Kidney epithelial cell (primary cell): Measurements from ENCODE around the gene STX1B. TPM values are rescaled to one million over a fixed set of nuclear protein-coding genes. Genes with fewer than 3 reads are reported as not detected.

Source experiments
- DNase-seq: peaks from one replicate; pipeline ENCODE4 v3.0.0-alpha.2; 2010; ENCODE audit warnings: low read depth
- H3K27me3 ChIP-seq: 2 replicates; pipeline ENCODE4 v1.6.0; 2011; ENCODE audit warnings: low read length; ENCODE audit not compliant: control insufficient read depth, insufficient read depth
- H3K36me3 ChIP-seq: 2 replicates; pipeline ENCODE4 v1.5.1; 2011; ENCODE audit warnings: low read length; ENCODE audit not compliant: control insufficient read depth, insufficient read depth
- H3K4me3 ChIP-seq: 2 replicates; pipeline ENCODE4 v1.5.1; 2011; ENCODE audit warnings: low read depth, mild to moderate bottlenecking, control low read depth, low read length
- total RNA-seq: library from RNA; depleted of rRNA; stranded (reverse); fragments of >200 nt; gene quantifications from 2 replicates; pipeline ENCODE4 v1.2.3, GENCODE V29; 2015
- TF ChIP-seq, protein P1 (sequence below): IDR thresholded peaks from 2 replicates; pipeline ENCODE4 v1.5.1; 2011; ENCODE audit warnings: mild to moderate bottlenecking, moderate library complexity, low read length, control low read depth, inconsistent platforms; ENCODE audit not compliant: insufficient read depth, poor library complexity, severe bottlenecking

Gene STX1B
- total RNA-seq, 1 donor from 2014 or later = 0.29 TPM

GRCh38 chr16:30974348-30974747 lies 36.1 kb downstream of the STX1B start:
- Histone ChIP-seq H3K4me3 (no peak overlapping the region), H3K27me3 (no peaks in the 10 kb centered on the region), H3K36me3 (peaks cover 6% of the 10 kb centered on the region)
- TF ChIP-seq, protein P1, sequence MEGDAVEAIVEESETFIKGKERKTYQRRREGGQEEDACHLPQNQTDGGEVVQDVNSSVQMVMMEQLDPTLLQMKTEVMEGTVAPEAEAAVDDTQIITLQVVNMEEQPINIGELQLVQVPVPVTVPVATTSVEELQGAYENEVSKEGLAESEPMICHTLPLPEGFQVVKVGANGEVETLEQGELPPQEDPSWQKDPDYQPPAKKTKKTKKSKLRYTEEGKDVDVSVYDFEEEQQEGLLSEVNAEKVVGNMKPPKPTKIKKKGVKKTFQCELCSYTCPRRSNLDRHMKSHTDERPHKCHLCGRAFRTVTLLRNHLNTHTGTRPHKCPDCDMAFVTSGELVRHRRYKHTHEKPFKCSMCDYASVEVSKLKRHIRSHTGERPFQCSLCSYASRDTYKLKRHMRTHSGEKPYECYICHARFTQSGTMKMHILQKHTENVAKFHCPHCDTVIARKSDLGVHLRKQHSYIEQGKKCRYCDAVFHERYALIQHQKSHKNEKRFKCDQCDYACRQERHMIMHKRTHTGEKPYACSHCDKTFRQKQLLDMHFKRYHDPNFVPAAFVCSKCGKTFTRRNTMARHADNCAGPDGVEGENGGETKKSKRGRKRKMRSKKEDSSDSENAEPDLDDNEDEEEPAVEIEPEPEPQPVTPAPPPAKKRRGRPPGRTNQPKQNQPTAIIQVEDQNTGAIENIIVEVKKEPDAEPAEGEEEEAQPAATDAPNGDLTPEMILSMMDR = no peak
- no peak for DNase-seq

DNA sequence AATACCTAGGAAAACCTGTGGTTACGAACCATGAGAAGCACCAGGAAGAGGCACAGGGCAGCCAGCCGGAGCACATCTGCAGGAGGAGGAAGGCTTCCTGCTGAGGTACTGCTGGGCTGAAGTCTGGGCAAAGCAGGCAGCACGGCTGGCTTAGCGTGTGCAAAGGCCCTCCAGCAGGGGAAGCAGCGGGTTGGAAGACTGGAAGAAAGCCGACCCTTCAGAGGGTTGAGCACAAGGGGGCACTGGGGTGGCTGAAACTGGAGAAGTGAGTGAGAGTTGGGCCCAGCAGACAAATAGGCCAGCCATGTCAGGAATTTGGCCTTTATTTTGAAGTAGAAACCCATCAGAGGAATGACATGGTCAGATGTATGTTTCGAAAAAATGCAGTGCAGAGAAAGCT lies 37.6 kb downstream of the STX1B start:
- DNase-seq = no peak
- H3K36me3 ChIP-seq = peaks cover 7% of the 10 kb centered on the region
- TF ChIP-seq, protein P1 = no peak
- H3K4me3 ChIP-seq = no peak overlapping the region
- no peaks in the 10 kb centered on the region for H3K27me3 ChIP-seq

GRCh38 chr16:30971298-30971697 lies 39.1 kb downstream of the STX1B start:
- no peak for DNase-seq
- Histone ChIP-seq H3K27me3 (no peaks in the 10 kb centered on the region), H3K4me3 (no peak overlapping the region), H3K36me3 (peaks cover 7% of the 10 kb centered on the region)
- TF ChIP-seq, protein P1 = no peak

- no peak for DNase-seq
- Histone ChIP-seq H3K27me3 (no peaks in the 10 kb centered on the region), H3K36me3 (peaks cover 9% of the 10 kb centered on the region), H3K4me3 (no peak overlapping the region)
- TF ChIP-seq, protein P1 = no peak
Measured at GRCh38 chr16:30969246-30969842, 41.1 kb downstream of the STX1B start.

- DNase-seq = no peak
- TF ChIP-seq, protein P1 = no peak
- no peak overlapping the region for H3K4me3 ChIP-seq
- H3K36me3 ChIP-seq = peaks cover 10% of the 10 kb centered on the region
- no peaks in the 10 kb centered on the region for H3K27me3 ChIP-seq
Measured at GRCh38 chr16:30967795-30968194, 42.6 kb downstream of the STX1B start.

DNA sequence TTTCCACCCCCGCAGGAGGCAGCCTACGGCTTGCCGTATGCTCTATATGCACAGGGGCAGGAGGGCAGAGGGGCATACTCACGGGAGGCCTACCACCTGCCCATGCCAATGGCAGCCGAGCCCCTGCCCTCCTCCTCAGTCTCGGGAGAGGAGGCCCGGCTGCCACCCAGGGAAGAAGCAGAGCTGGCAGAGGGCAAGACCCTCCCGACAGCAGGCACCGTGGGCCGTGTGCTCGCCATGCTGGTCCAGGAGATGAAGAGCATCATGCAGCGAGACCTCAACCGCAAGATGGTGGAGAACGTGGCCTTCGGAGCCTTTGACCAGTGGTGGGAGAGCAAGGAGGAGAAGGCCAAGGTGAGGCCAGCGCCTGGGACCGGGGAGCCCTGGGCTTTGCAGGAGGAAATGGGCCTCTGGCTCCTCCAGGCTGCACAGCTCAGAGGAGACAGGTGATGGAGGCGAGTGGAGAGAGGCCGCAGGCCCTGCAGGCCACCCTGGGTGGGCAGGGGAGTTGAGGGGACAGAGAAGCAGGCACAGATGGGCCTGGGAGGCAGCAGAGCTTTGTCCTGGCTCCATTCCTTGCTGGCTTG lies 44.3 kb downstream of the STX1B start:
- H3K4me3 ChIP-seq = no peak overlapping the region
- DNase-seq = no peak
- H3K27me3 ChIP-seq = no peaks in the 10 kb centered on the region
- TF ChIP-seq, protein P1 = no peak
- peaks cover 9% of the 10 kb centered on the region for H3K36me3 ChIP-seq
